Airway epithelial cell (primary cell): ENCODE data around the gene VKORC1. TPM values are rescaled to one million over a fixed set of nuclear protein-coding genes. Genes with fewer than 3 reads are reported as not detected.

Experiments used
- total RNA-seq: library from RNA; depleted of rRNA; stranded (reverse); fragments of >200 nt; gene quantifications from 2 replicates; pipeline ENCODE4 v1.2.3, GENCODE V29; 2015

Gene VKORC1
- 86.5 and 89.8 TPM in 2 replicates for total RNA-seq

GRCh38 chr16:31094424-31095120 is at the start of gene VKORC1:
Gene VKORC1 (minus strand): TSS chr16:31094797. CDS start chr16:31094729, 68 bp downstream.

GRCh38 chr16:31135535-31136286 is 41.1 kb upstream of the VKORC1 start, which contains the start of gene PRSS8:
Gene PRSS8 (minus strand): TSS chr16:31135727. CDS start chr16:31135498, 229 bp downstream.

GRCh38 chr16:31117384-31118222 is 23.0 kb upstream of the VKORC1 start, which contains the start of gene KAT8:
Gene KAT8 (plus strand): TSS chr16:31117664. CDS start chr16:31117682, 18 bp downstream.

GRCh38 chr16:31108035-31108793 is 13.6 kb upstream of the VKORC1 start, which contains the start of gene BCKDK:
Gene BCKDK (plus strand): TSS chr16:31108386. CDS start chr16:31109224, 838 bp downstream.

GRCh38 chr16:31088459-31089183 is 6.0 kb downstream of the VKORC1 start, which contains the start of gene PRSS53:
Gene PRSS53 (minus strand): TSS chr16:31088943. CDS start chr16:31088809, 134 bp downstream.

GRCh38 chr16:31073970-31074813 is 20.4 kb downstream of the VKORC1 start, which contains the start of the genes ZNF646 and ZNF668:
Gene ZNF646 (plus strand): TSS chr16:31074422. CDS start chr16:31076325, 1,903 bp downstream.
Gene ZNF668 (minus strand): TSS chr16:31074240. CDS start chr16:31064459, 9,781 bp downstream.

Other genes starting within 250 kb of the VKORC1 start
- 49.9 and 56.1 TPM in 2 replicates for gene BCL7C, start 200.7 kb downstream of the VKORC1 start, total RNA-seq
- 1.6 and 2.5 TPM in 2 replicates for gene CTF1, start 198.2 kb downstream of the VKORC1 start, total RNA-seq
- gene FBXL19, start 171.2 kb downstream of the VKORC1 start, total RNA-seq: 38.2 and 39.7 TPM in 2 replicates
- gene ORAI3, start 145.7 kb downstream of the VKORC1 start, total RNA-seq: 22.2 and 30.5 TPM in 2 replicates
- 3.4 and 4.6 TPM in 2 replicates for gene SETD1A, start 137.0 kb downstream of the VKORC1 start, total RNA-seq
- gene HSD3B7, start 109.6 kb downstream of the VKORC1 start, total RNA-seq: 8.8 and 10.4 TPM in 2 replicates
- 0.05 and 1.1 TPM in 2 replicates for gene STX1B, start 84.2 kb downstream of the VKORC1 start, total RNA-seq
- 19.9 and 21.9 TPM in 2 replicates for gene STX4, start 61.2 kb downstream of the VKORC1 start, total RNA-seq
- 12.2 and 32.0 TPM in 2 replicates for gene ZNF668, start 20.6 kb downstream of the VKORC1 start, total RNA-seq
- gene ZNF646, start 20.4 kb downstream of the VKORC1 start, total RNA-seq: 11.4 and 13.9 TPM in 2 replicates
- gene PRSS53, start 5.9 kb downstream of the VKORC1 start, total RNA-seq: 0.65 and 0.78 TPM in 2 replicates
- 60.4 and 70.8 TPM in 2 replicates for gene BCKDK, start 13.6 kb upstream of the VKORC1 start, total RNA-seq
- 16.9 and 30.6 TPM in 2 replicates for gene KAT8, start 22.9 kb upstream of the VKORC1 start, total RNA-seq
- gene PRSS8, start 40.9 kb upstream of the VKORC1 start, total RNA-seq: 80.0 and 81.1 TPM in 2 replicates
- 0.07 TPM in 1 of 2 replicates, not detected in the other for gene PRSS36, start 55.3 kb upstream of the VKORC1 start, total RNA-seq
- gene FUS, start 85.3 kb upstream of the VKORC1 start, total RNA-seq: 46.6 and 58.3 TPM in 2 replicates
- 117 and 127 TPM in 2 replicates for gene PYCARD, start 108.0 kb upstream of the VKORC1 start, total RNA-seq
- gene TRIM72, start 119.3 kb upstream of the VKORC1 start, total RNA-seq: 0.28 TPM in 1 of 2 replicates, not detected in the other
- gene PYDC1, start 122.3 kb upstream of the VKORC1 start, total RNA-seq: not detected in 2 replicates
- gene ITGAM, start 165.2 kb upstream of the VKORC1 start, total RNA-seq: 0.07 TPM in 1 of 2 replicates, not detected in the other